GM23248 (cell line): ENCODE measurements around the gene TENT4A.

Source experiments
- EZH2 ChIP-seq: fragments of 200-600 bp; sonication (generic); IDR thresholded peaks from 2 replicates; pipeline ENCODE4 v1.6.1; 2018; ENCODE audit warnings: antibody characterized with exemption, mild to moderate bottlenecking; ENCODE audit not compliant: insufficient read depth, poor library complexity, severe bottlenecking
- EZH2phosphoT487 ChIP-seq: fragments of 200-600 bp; sonication (generic); IDR thresholded peaks from 2 replicates; pipeline ENCODE4 v1.6.1; 2018; ENCODE audit warnings: antibody characterized with exemption, moderate library complexity, mild to moderate bottlenecking, low read depth; ENCODE audit not compliant: insufficient read depth

DNA sequence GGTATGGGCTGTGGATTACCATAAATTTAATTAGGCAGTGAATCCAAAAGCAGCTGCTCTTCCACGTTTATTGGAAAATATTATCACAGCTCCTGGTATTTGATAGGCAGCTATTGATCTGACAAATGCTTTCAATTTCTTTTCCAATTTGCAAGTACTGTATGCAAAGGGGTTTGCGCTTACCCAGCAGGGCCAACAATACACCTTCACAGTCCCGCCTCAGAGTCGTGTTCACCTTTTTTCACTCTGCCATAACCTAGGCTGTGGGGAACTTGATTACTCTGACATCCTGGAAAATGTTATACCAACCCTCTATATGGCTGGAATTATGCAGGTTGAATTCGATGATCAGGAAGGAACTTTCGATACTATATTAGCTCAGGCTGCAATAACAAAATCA is 32.3 kb upstream of the TENT4A start:
- TF ChIP-seq EZH2: no peak
- TF ChIP-seq EZH2phosphoT487: no peak
